Left lung (tissue), 10 donors: Measurements from ENCODE around the gene PLEKHA7. TPM values are rescaled to one million over a fixed set of nuclear protein-coding genes. Genes with fewer than 3 reads are reported as not detected.

ENCODE experiments used
- ATAC-seq: fragments of 200-7000 bp; cut with Tn5 transposase; one replicate; pipeline ENCODE4 v1.9.1; 2020; ENCODE audit warnings: moderate library complexity
- DNase-seq, 4 donors: peaks; one replicate each; pipeline ENCODE4 v3.0.0-alpha.2; 2013 to 2020
- H3K27ac ChIP-seq, 2 donors: fragments of 200-600 bp; sonication (generic) in 1 of 2; one replicate each; pipeline versions ENCODE4 v1.5.0 to v1.8.0; 2020 to 2021
- H3K27me3 ChIP-seq, 2 donors: fragments of 200-600 bp; sonication (generic) in 1 of 2; one replicate each; pipeline versions ENCODE4 v1.5.0 to v1.8.0; 2020 to 2021
- H3K36me3 ChIP-seq, 2 donors: fragments of 200-600 bp; sonication (generic) in 1 of 2; one replicate each; pipeline versions ENCODE4 v1.5.0 to v1.8.0; 2020 to 2021
- H3K4me1 ChIP-seq, 2 donors: fragments of 200-600 bp; one replicate each; pipeline ENCODE4 v1.8.0; 2021
- H3K4me3 ChIP-seq, 2 donors: fragments of 200-600 bp; sonication (generic) in 1 of 2; one replicate each; pipeline versions ENCODE4 v1.5.0 to v1.8.0; 2020 to 2021; ENCODE audit warnings: mild to moderate bottlenecking in 1 of 2
- H3K9me3 ChIP-seq, 2 donors: fragments of 200-600 bp; sonication (generic) in 1 of 2; one replicate each; pipeline versions ENCODE4 v1.5.0 to v1.8.0; 2020 to 2021
- CTCF ChIP-seq, 2 donors: fragments of 200-600 bp; sonication (generic) in 1 of 2; IDR thresholded peaks; one replicate each; pipeline versions ENCODE4 v1.5.0 to v1.8.0; 2021; ENCODE audit warnings: antibody characterized with exemption in 2 of 2
- intact Hi-C, 2 donors: fragments of 100-400 bp; cut with DNase I; formaldehyde crosslinking; loops; one replicate each; pipeline versions ENCODE4 v1.11.2 to v1.14.2; 2022
- polyA plus RNA-seq, 6 donors: library from polyadenylated mRNA; unstranded; fragments of 120-200 nt; gene quantifications; one replicate each; pipeline ENCODE4 v1.2.1, GENCODE V29; 2013; ENCODE audit not compliant: insufficient read length in 6 of 6
- total RNA-seq, 2 donors: library from RNA; stranded (reverse); fragmentation: NEBNext Ultra II Directional; extraction: Animal tissue kit (Norgen Biotek cat#: 25700); gene quantifications; one replicate each; pipeline ENCODE4 v1.2.1, GENCODE V29; 2021
- donor health status: DM: no; HTN: yes; CAD: no.
- donor health status: DM: no; HTN: no; CAD: no.

PLEKHA7 gene
- total and polyA plus RNA-seq, 8 donors: 24.4 to 33.7 (median 29.6) TPM

- Histone ChIP-seq H3K4me1 (no peaks in the 10 kb centered on the region), H3K36me3 (no peaks in the 10 kb centered on the region), H3K4me3 (no peak overlapping the region), H3K9me3 (no peaks in the 10 kb centered on the region), H3K27ac (no peak overlapping the region), H3K27me3 (no peaks in the 10 kb centered on the region)
- TF ChIP-seq CTCF (IDR thresholded peaks at IDR 0.05): peak in 1 of 2 donors; percentile 48
- ATAC-seq: peak; percentile 88
- intact Hi-C loops: no loop called here
- DNase-seq: peak in 1 of 4 donors; percentile 42
Observed at GRCh38 chr11:16935518-16936302, 78.5 kb downstream of the PLEKHA7 start.

- intact Hi-C loops: no loop called here
- ATAC-seq (no peak), DNase-seq (no peak)
- no peak overlapping the region for H3K27ac ChIP-seq
- TF ChIP-seq CTCF (IDR thresholded peaks at IDR 0.05): no peak
- H3K4me1 ChIP-seq: no peaks in the 10 kb centered on the region
- H3K4me3 ChIP-seq: no peak overlapping the region
- H3K9me3 ChIP-seq: no peaks in the 10 kb centered on the region
- no peaks in the 10 kb centered on the region for H3K36me3 ChIP-seq
- peaks cover 0 to 5% of the 10 kb centered on the region in 2 donors for H3K27me3 ChIP-seq
Observed at GRCh38 chr11:16933756-16934603, 80.2 kb downstream of the PLEKHA7 start.

- Histone ChIP-seq H3K9me3 (no peaks in the 10 kb centered on the region), H3K4me1 (no peaks in the 10 kb centered on the region), H3K27me3 (peaks cover 0 to 8% of the 10 kb centered on the region in 2 donors), H3K4me3 (no peak overlapping the region), H3K27ac (no peak overlapping the region), H3K36me3 (no peaks in the 10 kb centered on the region)
- DNase-seq: no peak
- intact Hi-C loops: no loop called here
- TF ChIP-seq CTCF (IDR thresholded peaks at IDR 0.05): no peak
- no peak for ATAC-seq
Observed at GRCh38 chr11:16933291-16933690, 80.9 kb downstream of the PLEKHA7 start.

- intact Hi-C loops: no loop called here
- no peaks in the 10 kb centered on the region for H3K9me3 ChIP-seq
- no peak for TF ChIP-seq CTCF (IDR thresholded peaks at IDR 0.05)
- H3K4me1 ChIP-seq: peaks cover 3 to 11% of the 10 kb centered on the region in 2 donors
- no peak overlapping the region for H3K4me3 ChIP-seq
- no peak overlapping the region for H3K27ac ChIP-seq
- DNase-seq (no peak), ATAC-seq (no peak)
- peaks cover 19 to 55% of the 10 kb centered on the region in 2 donors for H3K27me3 ChIP-seq
- no peaks in the 10 kb centered on the region for H3K36me3 ChIP-seq
Observed at GRCh38 chr11:16928044-16928443, 86.2 kb downstream of the PLEKHA7 start.
